Iris pigment epithelial cell (primary cell): ENCODE results near the gene KIF2B.
"Not testable (repeated sequence)": the region's sequence is repeated elsewhere in the genome, so short reads cannot be mapped to it uniquely, and the experiment has no call there.

Experiments used
- DNase-seq: peaks from one replicate; pipeline ENCODE4 v3.0.0-alpha.2; 2011; ENCODE audit warnings: low read depth

The KIF2B gene, protein sequence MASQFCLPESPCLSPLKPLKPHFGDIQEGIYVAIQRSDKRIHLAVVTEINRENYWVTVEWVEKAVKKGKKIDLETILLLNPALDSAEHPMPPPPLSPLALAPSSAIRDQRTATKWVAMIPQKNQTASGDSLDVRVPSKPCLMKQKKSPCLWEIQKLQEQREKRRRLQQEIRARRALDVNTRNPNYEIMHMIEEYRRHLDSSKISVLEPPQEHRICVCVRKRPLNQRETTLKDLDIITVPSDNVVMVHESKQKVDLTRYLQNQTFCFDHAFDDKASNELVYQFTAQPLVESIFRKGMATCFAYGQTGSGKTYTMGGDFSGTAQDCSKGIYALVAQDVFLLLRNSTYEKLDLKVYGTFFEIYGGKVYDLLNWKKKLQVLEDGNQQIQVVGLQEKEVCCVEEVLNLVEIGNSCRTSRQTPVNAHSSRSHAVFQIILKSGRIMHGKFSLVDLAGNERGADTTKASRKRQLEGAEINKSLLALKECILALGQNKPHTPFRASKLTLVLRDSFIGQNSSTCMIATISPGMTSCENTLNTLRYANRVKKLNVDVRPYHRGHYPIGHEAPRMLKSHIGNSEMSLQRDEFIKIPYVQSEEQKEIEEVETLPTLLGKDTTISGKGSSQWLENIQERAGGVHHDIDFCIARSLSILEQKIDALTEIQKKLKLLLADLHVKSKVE

DNA sequence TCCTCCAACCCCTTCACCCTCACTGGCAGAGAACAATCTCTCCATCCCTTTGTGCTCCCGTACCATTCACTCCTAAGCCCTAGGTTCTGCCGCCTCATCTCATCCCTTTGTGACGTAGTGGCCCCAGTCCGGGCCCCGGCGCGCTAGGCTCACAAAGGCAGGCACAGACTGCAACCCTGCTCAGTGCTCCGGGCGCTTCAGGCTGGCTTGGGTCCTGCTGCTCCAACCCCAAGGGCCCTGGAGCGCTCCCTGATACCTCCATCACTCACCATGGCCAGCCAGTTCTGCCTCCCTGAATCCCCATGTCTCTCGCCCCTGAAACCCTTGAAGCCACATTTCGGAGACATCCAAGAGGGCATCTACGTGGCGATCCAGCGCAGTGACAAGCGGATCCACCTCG lies at the start of gene KIF2B:
KIF2B (plus strand) TSS at position 164 of the 400 bp plus-strand sequence; CDS start at position 271, 107 bp downstream.
- DNase-seq = no peak

GRCh38 chr17:53780320-53780719 lies 42.4 kb upstream of the KIF2B start:
- DNase-seq = no peak

DNA sequence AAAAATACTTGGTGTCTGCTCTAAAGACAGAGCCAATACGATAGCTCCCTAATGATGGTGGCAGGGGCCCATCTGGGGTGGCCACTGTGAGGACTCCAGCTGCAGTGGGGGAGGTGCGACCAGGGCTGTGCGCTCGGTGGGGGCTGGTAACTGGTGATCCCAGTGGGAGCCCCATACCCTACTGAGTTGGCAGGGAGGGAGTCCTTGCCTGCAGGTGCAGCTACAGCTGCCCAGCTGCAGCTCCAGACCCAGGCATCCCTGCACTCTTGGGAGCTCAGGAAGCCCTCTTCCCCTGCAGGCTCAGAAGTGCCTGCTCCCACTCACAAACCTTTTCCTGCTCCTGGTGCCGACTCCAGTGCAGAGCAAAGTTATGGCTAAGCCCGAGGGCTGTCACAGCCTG lies 31.2 kb upstream of the KIF2B start:
- no peak for DNase-seq

GRCh38 chr17:53792451-53792850 lies 30.3 kb upstream of the KIF2B start:
- DNase-seq = no peak

- DNase-seq = no peak
Measured at GRCh38 chr17:53792997-53793396, 29.7 kb upstream of the KIF2B start.

DNA sequence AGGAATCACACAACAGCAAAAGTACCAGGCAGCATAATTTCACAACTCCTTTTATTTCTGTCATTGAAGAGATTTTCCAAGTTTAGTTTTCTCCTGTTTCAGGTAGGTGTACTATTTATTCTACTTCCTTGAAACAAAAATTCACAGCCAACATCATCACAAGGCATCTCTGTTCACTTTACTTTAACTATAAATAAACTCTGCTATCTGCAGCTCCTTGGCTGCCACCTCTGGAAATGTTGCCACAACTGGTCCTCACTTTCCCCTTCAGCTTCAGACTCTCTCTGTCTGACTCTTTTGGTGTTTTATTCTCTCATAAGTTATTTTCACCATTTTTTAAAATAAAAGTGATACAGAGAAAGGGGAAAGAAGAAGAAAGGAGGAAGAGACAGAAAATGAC lies 27.9 kb upstream of the KIF2B start:
- no peak for DNase-seq

DNA sequence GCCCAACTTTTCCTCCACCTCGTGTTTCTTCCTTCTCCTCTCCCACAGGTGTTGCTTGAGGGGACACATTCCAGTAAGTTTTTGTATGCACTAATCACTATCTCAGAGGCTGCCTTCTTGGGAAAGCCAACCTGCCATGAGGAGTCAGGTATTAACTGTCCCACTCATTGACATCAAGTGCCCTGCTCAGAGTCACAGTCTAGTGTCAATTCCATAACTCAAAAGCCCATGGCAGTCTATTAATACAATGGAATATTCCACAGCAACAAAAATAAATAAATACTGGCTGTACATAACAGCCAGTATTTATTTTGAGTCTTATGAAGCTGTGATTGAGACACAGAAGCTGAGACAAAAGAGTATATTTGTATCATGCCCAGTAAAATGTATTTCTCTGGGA lies 26.1 kb upstream of the KIF2B start:
- no peak for DNase-seq

GRCh38 chr17:53797501-53797900 lies 25.2 kb upstream of the KIF2B start:
- DNase-seq = no peak

- no peak for DNase-seq
Measured at GRCh38 chr17:53804437-53804836, 18.3 kb upstream of the KIF2B start.

DNA sequence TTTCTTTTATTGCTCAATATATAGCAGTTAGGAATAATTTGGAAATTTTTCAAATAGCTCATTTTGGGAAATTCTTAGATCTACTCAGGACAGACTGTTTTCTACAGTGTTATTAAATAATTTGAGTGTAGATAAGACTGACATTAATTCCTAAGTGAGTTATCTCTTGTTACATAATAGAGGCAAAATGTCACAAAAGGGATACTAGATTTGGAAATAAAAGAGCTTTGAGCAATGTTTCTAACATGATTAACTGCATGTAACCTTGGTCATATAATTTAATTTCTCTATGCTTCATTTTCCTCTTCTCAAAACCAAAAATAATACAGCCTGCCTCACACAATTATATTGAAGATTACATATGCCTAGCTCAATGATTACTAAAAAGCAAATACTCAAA lies 16.3 kb upstream of the KIF2B start:
- no peak for DNase-seq

DNA sequence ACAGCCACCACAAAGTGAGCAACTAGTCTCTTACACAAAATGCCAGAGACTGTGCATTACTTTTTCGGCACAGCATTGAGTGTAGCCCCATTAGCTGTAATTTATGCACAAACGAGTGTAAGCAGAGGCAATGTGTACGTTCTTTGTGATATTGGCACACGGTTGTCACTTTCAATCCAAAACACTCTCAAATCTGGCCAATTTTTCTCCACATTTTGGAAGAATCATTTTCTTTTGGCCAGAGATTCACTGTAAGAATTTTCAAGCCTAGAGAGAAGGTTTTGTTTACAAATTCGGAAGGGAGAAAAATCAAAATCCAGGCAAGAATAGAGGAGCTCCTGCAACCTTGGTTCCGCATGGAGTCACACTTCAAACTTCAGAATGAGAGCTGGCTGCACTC lies 15.4 kb upstream of the KIF2B start:
- no peak for DNase-seq

- no peak for DNase-seq
Measured at GRCh38 chr17:53818271-53818670, 4.5 kb upstream of the KIF2B start.

GRCh38 chr17:53818929-53819328 lies 3.8 kb upstream of the KIF2B start:
- no peak for DNase-seq

DNA sequence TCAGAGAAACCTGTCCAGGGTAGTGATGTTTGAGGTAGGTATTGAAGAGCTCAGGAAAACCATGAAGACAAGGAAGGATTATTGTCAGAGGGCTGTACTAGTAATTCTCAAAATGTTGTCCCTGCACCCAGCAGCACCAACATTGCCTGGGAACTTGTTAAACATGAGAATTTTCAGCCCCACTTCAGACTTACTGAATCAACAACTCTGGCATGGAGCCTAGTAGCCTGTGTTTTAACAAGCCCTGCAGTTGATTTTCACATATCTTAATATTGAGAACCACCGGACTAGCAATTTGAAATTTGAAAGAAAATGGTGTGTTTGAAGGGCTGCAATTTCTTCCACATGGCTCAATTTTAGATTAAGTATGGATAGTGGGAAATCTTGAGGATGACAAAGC lies 2.8 kb upstream of the KIF2B start:
- no peak for DNase-seq

- DNase-seq = no peak
Measured at GRCh38 chr17:53823341-53824050, 769 bp downstream of the KIF2B start.

DNA sequence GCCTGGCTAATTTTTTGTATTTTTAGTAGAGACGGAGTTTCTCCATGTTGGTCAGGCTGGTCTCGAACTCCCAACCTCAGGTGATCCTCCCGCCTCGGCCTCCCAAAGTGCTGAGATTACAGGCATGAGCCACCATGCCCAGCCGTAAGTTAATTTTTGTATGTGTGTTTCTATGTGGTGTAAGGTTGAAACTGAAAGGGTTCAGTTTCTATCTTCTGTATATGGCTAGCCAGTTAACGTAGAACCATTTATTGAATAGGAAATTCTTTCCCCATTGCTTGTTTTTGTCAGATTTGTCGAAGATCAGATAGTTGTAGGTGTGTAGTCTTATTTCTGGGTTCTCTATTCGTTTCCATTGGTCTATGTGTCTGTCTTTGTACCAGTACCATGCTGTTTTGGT lies 12.0 kb downstream of the KIF2B start:
- not testable (repeated sequence) for DNase-seq

DNA sequence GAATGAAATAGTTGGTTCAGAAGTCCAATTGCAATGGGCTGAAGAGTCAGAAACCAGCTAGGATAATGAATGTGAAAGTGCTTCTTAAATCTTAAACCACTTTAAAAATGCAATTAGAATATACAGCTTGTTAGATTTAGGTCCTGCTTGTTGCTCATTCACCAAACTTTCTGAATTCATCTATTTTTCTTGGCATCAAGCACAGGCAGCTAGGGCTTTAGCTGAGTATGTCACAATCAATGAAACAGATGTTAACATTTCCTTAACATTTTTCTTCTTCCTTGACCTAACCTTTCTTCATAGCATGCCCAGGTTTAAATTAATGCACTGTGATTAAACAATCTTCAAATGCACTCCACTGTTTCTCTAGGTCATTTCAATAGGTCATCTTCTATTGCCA lies 14.4 kb downstream of the KIF2B start:
- DNase-seq = peak; percentile 6

DNA sequence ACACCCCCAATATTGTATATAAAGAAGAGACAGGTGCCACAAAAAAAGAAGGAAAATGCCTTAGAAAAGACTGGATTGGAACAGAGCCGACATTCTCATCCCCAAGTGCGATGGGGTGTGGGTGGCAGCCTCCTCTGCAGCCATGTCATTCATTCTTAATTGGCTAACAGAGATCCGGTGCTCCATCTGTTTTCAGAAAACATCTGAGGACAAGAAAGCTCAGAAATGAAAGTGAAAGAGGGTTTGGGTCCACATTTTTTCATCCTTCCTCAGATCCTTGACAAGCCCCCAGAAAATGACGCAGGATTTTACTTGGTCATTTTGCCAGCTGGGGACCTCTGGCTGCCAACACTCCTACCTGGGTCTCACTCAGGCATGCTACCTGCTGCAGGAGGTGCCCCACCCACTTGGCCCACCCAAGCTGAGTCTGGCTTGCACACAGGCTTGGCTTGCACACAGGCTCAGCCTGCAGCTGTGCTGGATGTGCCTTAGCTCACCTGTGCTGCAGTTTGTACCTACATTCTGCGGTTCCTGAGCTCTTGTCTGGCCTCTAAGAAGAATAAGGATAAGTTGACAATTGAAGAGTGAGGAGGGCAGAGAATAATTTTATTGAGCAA lies 21.9 kb downstream of the KIF2B start:
- no peak for DNase-seq

DNA sequence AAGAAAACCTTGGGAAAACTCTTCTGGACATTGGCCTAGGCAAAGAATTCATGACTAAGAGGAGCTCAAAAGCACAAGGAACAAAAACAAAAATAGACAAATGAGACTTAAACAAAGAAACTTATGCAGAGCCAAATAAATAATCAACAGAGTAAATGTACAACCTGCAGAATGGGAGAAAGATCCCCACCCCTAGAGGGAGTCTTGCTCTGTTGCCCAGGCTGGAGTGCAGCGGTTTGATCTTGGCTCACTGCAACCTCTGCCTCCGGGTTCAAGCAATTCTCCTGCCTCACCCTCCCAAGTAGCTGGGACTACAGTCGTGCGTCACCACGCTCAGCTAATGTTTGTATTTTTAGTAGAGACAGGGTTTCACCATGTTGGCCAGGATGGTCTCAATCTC lies 48.4 kb downstream of the KIF2B start:
- DNase-seq = not testable (repeated sequence)
